K562 (cell line): Measurements from ENCODE around the gene NINJ1. TPM values are rescaled to one million over a fixed set of nuclear protein-coding genes. Genes with fewer than 3 reads are reported as not detected.

Source experiments
- ATAC-seq: fragments of 200-7000 bp; cut with Tn5 transposase; 3 replicates; pipeline ENCODE4 v1.9.1; 2020; ENCODE audit warnings: moderate library complexity
- BruUV-seq: library from RNA; stranded (reverse); fragments of 400-500 nt; replicated peaks from 2 replicates; lab custom pipeline; 2021; lab: Mats Ljungman, UMichigan
- CTCF ChIA-PET: fragments of 300-600 bp; formaldehyde crosslinking; extraction: SDS; loops from one replicate; lab custom pipeline; 2021; ENCODE audit warnings: low intra/inter-chr PET ratio; lab: Yijun Ruan, JAX
- POLR2A ChIA-PET: fragments of 300-600, 350-650 bp; sonication (Branson Sonifier 250); formaldehyde crosslinking; extraction: SDS; loops from one replicate; lab custom pipeline; 2021; ENCODE audit warnings: antibody characterized with exemption, inconsistent platforms; lab: Yijun Ruan, JAX
- DNase-seq, 4 experiments: peaks; one replicate each; pipeline versions ENCODE4 v3.0.0 to v3.0.0-alpha.2; 2011 to 2018; ENCODE audit warnings: low spot score in 3 of 4, mixed read lengths in 3 of 4; ENCODE audit errors: extremely low read depth in 1 of 4
- FAIRE-seq: peaks from 2 replicates; lab custom pipeline; 2011; peaks lifted over from hg19 to GRCh38; lab: Jason Lieb, UNC
- H2AFZ ChIP-seq: 2 replicates; pipeline ENCODE4 v1.6.0; 2011; ENCODE audit warnings: low read depth, low read length, control low read depth, inconsistent platforms
- H3K27ac ChIP-seq: fragments of 200-600 bp; 3 replicates; pipeline ENCODE4 v1.8.0; 2011; ENCODE audit warnings: low read depth, mild to moderate bottlenecking, control low read depth, inconsistent platforms, low read length, moderate library complexity, mixed read lengths; ENCODE audit errors: extremely low read depth
- H3K27me3 ChIP-seq, 2 experiments: fragments of 300-600 bp in 1 of 2; 2 replicates in 1 of 2; 3 replicates in 1 of 2; pipeline versions ENCODE4 v1.6.0 to v1.8.0; 2011; ENCODE audit warnings: inconsistent platforms in 2 of 2, low read length in 2 of 2, mild to moderate bottlenecking in 1 of 2, mixed read lengths in 1 of 2, moderate library complexity in 1 of 2; ENCODE audit not compliant: control insufficient read depth in 2 of 2, insufficient read depth in 2 of 2
- H3K36me3 ChIP-seq: fragments of 300-600 bp; 3 replicates; pipeline ENCODE4 v1.8.0; 2011; ENCODE audit warnings: mild to moderate bottlenecking, low read length, inconsistent platforms; ENCODE audit not compliant: control insufficient read depth, insufficient read depth
- H3K4me1 ChIP-seq, 2 experiments: fragments of 200-600 bp in 1 of 2; replicated peaks in 1 of 2; 2 replicates in 1 of 2; 3 replicates in 1 of 2; pipeline versions ENCODE4 v1.5.1 to v1.8.0; 2011; ENCODE audit warnings: inconsistent platforms in 2 of 2, low read length in 2 of 2, mild to moderate bottlenecking in 1 of 2, mixed read lengths in 1 of 2, moderate library complexity in 1 of 2; ENCODE audit not compliant: control insufficient read depth in 2 of 2, insufficient read depth in 2 of 2
- H3K4me2 ChIP-seq: 2 replicates; pipeline ENCODE4 v1.6.1; 2011; ENCODE audit warnings: low read length, control low read depth, inconsistent platforms, mixed read lengths; ENCODE audit not compliant: insufficient read depth
- H3K4me3 ChIP-seq: fragments of 200-600 bp; sonication (generic), shearing (Covaris generic); 2 replicates; pipeline ENCODE4 v1.5.1; 2016; ENCODE audit warnings: control low read depth, inconsistent platforms
- H3K79me2 ChIP-seq: fragments of 200-600 bp; 3 replicates; pipeline ENCODE4 v1.8.0; 2011; ENCODE audit warnings: low read length, inconsistent platforms; ENCODE audit not compliant: control insufficient read depth, insufficient read depth
- H3K9ac ChIP-seq, 2 experiments: 2 replicates each; pipeline versions ENCODE4 v1.6.0 to v1.6.1; 2011; ENCODE audit warnings: low read depth in 2 of 2, low read length in 2 of 2, control low read depth in 1 of 2, inconsistent platforms in 1 of 2, mild to moderate bottlenecking in 1 of 2, mixed read lengths in 1 of 2; ENCODE audit not compliant: insufficient read depth in 1 of 2
- H3K9me1 ChIP-seq: one replicate; pipeline ENCODE4 v1.6.0; 2011; ENCODE audit warnings: inconsistent platforms, mild to moderate bottlenecking, low read length, moderate library complexity; ENCODE audit not compliant: control insufficient read depth, insufficient read depth
- H3K9me3 ChIP-seq: replicated peaks from 2 replicates; pipeline ENCODE4 v1.5.1; 2011; ENCODE audit warnings: low read depth, low read length, inconsistent platforms; ENCODE audit not compliant: control insufficient read depth, insufficient read depth
- H4K20me1 ChIP-seq: replicated peaks from 2 replicates; pipeline ENCODE4 v1.6.1; 2011; ENCODE audit warnings: low read length, inconsistent platforms, mixed read lengths; ENCODE audit not compliant: control insufficient read depth, insufficient read depth
- CAMTA2 ChIP-seq: fragments of 250-450 bp; sonication (Bioruptor Pico); conservative IDR thresholded peaks from 2 replicates; pipeline ENCODE4 v1.5.1; 2022
- CREM ChIP-seq: IDR thresholded peaks from 2 replicates; pipeline ENCODE4 v1.6.1; 2014; ENCODE audit warnings: antibody characterized with exemption, low read depth
- EP300 ChIP-seq: IDR thresholded peaks from 2 replicates; pipeline ENCODE4 v1.6.1; 2012; ENCODE audit warnings: low read length, improper control_type of control experiment
- LARP7 ChIP-seq: fragments of 450-650 bp; IDR thresholded peaks from 2 replicates; pipeline ENCODE4 v1.6.1; 2016
- MXD1 ChIP-seq: fragments of 250-450 bp; sonication (Bioruptor Pico); IDR thresholded peaks from 2 replicates; pipeline ENCODE4 v1.8.0; 2021; ENCODE audit warnings: borderline replicate concordance, mild to moderate bottlenecking, moderate library complexity; ENCODE audit not compliant: poor library complexity, severe bottlenecking
- SLC30A9 ChIP-seq: fragments of 250-450 bp; sonication (Bioruptor Pico); IDR thresholded peaks from 2 replicates; pipeline ENCODE4 v1.8.0; 2022; ENCODE audit warnings: mild to moderate bottlenecking, moderate library complexity
- ZKSCAN1 ChIP-seq: fragments of 150-350 bp; IDR thresholded peaks from 2 replicates; pipeline ENCODE4 v1.6.1; 2016; ENCODE audit warnings: low read depth, low read length
- ZNF217 ChIP-seq: sonication (generic); formaldehyde crosslinking; IDR thresholded peaks from 2 replicates; pipeline ENCODE4 v1.8.0; 2022; ENCODE audit warnings: mild to moderate bottlenecking, missing genetic modification reagents
- WGBS: fragments of 100-300 bp; shearing (Covaris generic); methylation state at CpG from one replicate; pipeline ENCODE4 v1.1.6; 2016; ENCODE audit warnings: low coverage, mixed read lengths; ENCODE audit not compliant: insufficient coverage; ENCODE audit errors: missing lambda C conversion rate; 5-methylcytosine and 5-hydroxymethylcytosine counted together
- in situ Hi-C: fragments of 300-500 bp; cut with MboI; formaldehyde crosslinking; loops from 4 replicates; pipeline ENCODE4 v1.15.0; 2018; ENCODE audit warnings: inconsistent platforms, mixed read lengths
- intact Hi-C: fragments of 100-400 bp; cut with micrococcal nuclease; formaldehyde crosslinking; loops from 2 replicates; pipeline ENCODE4 v1.14.2; 2022
- polyA plus RNA-seq, 8 experiments: library from polyadenylated mRNA; depleted of rRNA in 4 of 8; stranded (reverse) in 5 of 8; unstranded in 3 of 8; fragments of >200 nt; fragmentation: Nextera tagmentation in 2 of 8; fragmentation: Illumina TruSeq in 1 of 8; extraction: Ambion mirVana in 2 of 8; extraction: Trizol in 1 of 8; gene quantifications; 2 replicates each; pipeline versions ENCODE4 v1.2.1 to v1.2.3, GENCODE V29; 2011 to 2014; ENCODE audit warnings: inconsistent platforms in 1 of 8, missing spikeins in 1 of 8
- total RNA-seq, 7 experiments: library from RNA; depleted of rRNA in 6 of 7; stranded (reverse); fragments of >200 nt in 6 of 7; fragmentation: Illumina TruSeq in 2 of 7; extraction: Trizol in 2 of 7; gene quantifications; 2 replicates each; pipeline versions ENCODE4 v1.2.1 to v1.2.3, GENCODE V29; 2011 to 2021; ENCODE audit warnings: low replicate concordance in 1 of 7

NINJ1 gene
- total and polyA plus RNA-seq, 9 of the 15 experiments (the other 6 are each of a cell fraction or from before 2014, with no cell fraction given) = 0.13 to 8.4 (median 4.9) TPM

- TF ChIP-seq SLC30A9 (CRISPR knock-in tag) = no peak
- TF ChIP-seq CREM = no peak
- no peak for TF ChIP-seq LARP7
- TF ChIP-seq MXD1 = no peak
- TF ChIP-seq CAMTA2 (CRISPR knock-in tag) = no peak
- no peak for TF ChIP-seq ZNF217 (CRISPR knock-in tag)
- TF ChIP-seq, all 486 proteins: peak for 0
Measured at GRCh38 chr9:93177676-93178075, 43.6 kb upstream of the NINJ1 start (continued).

GRCh38 chr9:93174976-93175375, 40.9 kb upstream of the NINJ1 start:
- no peaks in the 10 kb centered on the region for H3K9me3 ChIP-seq
- CTCF ChIA-PET = no interaction called here
- peak overlapping the region in 1 of 2 experiments; percentile 45; a peak in 1 of 4 replicates for H3K9ac ChIP-seq
- no peak overlapping the region for H3K4me3 ChIP-seq
- BruUV-seq = no TSS peak
- no peak overlapping the region for H3K4me2 ChIP-seq
- intact Hi-C loops = no loop called here
- H3K9me1 ChIP-seq = no peaks in the 10 kb centered on the region
- H3K79me2 ChIP-seq = no peaks in the 10 kb centered on the region
- H2AFZ ChIP-seq = no peak overlapping the region
- ATAC-seq (no peak), DNase-seq (no peak), FAIRE-seq (no peak)
- POLR2A ChIA-PET = no interaction called here
- H3K4me1 ChIP-seq = peaks cover 4 to 8% of the 10 kb centered on the region in 2 experiments; a peak in 3 of 5 replicates
- H3K27me3 ChIP-seq = peaks cover 38 to 62% of the 10 kb centered on the region in 2 experiments
- 0% methylated on average over 3 of the region's 3 CpGs for WGBS
- H4K20me1 ChIP-seq = peaks cover 6% of the 10 kb centered on the region
- H3K27ac ChIP-seq = no peak overlapping the region
- in situ Hi-C loops = no loop called here
- no peaks in the 10 kb centered on the region for H3K36me3 ChIP-seq
- TF ChIP-seq ZKSCAN1 (no peak), EP300 (no peak)
